Activated gamma-delta T cell (primary cell): ENCODE results near the gene SH3RF3.

Source experiments
- DNase-seq: peaks from one replicate; lab custom pipeline; 2025; lab: John Stamatoyannopoulos, UW

Gene SH3RF3

GRCh38 chr2:109139002-109139401 is 10.0 kb downstream of the SH3RF3 start:
- no peak for DNase-seq

- DNase-seq, result no peak
Observed at GRCh38 chr2:109139865-109140396, 10.9 kb downstream of the SH3RF3 start.

DNA sequence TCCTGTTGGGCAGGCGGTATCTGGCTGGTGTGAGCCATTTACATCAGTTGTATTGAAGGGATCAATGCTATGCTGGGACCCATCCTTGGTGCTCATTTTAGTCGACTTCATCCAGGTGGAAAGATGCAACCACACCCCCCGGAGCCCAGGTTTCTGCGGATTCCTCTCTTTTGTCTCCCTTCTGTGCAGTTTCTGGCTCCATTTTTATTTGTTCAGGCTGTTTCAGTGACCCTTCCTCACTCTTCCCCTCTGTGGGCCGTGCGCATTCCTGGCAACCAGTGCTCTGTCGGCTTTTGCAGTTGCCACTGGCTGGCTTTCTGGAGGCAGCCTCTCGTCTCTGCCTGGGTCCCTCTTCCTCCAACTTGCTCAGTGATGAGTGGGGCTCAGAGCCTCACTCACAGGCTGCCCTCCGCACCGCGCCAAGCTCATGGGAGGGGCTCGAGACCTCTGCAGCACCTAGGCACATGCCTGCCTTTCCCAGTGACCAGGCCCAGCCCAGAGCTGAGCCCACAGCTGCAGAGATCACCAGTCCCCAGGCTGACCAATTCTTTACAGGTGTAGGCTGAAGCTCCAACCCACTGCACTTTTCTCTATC is 12.1 kb downstream of the SH3RF3 start:
- no peak for DNase-seq

DNA sequence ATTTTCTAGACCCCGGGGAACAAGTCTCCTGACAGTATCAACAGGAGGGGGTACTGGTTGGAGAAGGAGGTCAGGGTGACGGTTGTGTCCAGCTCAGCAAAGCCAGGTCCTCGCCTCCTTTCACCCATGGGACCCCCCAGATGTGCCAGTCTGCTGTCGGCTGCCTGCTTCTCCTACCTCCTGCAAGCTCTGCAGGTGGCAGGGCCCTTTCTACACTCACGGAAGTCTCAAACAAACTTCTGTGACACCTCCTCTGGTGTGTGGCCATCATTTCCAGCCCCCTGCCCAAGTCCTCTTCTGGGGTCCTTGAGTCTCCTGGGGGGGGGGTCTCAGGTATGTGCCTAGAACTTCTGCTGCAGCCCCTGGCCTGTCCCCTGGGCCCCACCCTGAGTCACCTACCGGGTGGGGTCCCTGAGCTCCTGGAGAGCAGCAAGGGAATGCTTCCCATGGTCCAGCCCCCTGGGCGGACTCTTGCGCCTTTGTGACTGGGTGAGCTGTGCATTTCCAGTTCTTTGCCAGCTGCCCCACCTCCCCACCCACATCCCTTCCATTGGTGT is 12.8 kb downstream of the SH3RF3 start:
- DNase-seq, result no peak

- DNase-seq, result no peak
Observed at GRCh38 chr2:109142416-109143210, 13.6 kb downstream of the SH3RF3 start.

GRCh38 chr2:109143214-109144187 is 14.5 kb downstream of the SH3RF3 start:
- no peak for DNase-seq

GRCh38 chr2:109144271-109144670 is 15.3 kb downstream of the SH3RF3 start:
- DNase-seq, result no peak

DNA sequence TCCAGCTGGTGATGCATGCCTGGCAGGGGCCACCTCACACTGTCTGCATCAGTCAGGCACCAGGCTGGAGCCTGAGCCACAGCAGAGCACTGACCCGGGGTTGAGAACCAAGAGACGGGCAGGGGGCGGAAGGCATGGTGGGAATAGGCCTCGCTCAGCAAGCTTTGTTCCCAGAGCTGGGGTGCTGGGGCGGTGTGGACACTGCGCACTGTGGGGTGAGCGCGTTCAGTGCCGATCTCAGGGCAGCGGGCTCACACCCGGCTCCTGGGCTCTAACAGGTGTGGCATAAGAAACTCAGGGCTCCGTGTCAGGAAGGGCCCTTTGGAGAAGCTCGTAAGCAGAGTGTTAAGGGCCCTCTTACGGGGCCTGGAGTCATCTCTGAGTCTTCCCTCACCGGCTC is 15.7 kb downstream of the SH3RF3 start:
- DNase-seq, result no peak

- no peak for DNase-seq
Observed at GRCh38 chr2:109145286-109145685, 16.3 kb downstream of the SH3RF3 start.

DNA sequence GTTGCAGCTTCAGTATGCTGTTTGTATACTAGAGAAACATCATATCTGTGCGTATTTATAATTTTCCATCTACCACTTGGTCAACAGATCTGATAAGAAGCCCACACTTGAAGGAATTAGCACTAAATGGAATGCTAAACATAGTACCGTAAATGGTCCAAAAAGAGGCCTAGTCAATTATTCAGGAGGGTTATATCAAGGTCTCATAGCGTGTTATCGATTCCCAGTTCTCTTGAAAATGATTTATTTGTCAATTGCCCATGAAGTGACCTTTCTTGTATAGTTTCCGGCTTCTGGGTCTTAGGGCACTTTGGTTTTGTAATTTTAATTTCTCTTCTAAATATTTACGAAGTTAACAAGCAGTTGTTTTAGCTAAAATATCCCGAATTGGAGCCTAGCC is 18.4 kb downstream of the SH3RF3 start:
- DNase-seq, result no peak

GRCh38 chr2:109148117-109148746 is 19.2 kb downstream of the SH3RF3 start:
- no peak for DNase-seq

- DNase-seq, result no peak
Observed at GRCh38 chr2:109148991-109149645, 20.1 kb downstream of the SH3RF3 start.

DNA sequence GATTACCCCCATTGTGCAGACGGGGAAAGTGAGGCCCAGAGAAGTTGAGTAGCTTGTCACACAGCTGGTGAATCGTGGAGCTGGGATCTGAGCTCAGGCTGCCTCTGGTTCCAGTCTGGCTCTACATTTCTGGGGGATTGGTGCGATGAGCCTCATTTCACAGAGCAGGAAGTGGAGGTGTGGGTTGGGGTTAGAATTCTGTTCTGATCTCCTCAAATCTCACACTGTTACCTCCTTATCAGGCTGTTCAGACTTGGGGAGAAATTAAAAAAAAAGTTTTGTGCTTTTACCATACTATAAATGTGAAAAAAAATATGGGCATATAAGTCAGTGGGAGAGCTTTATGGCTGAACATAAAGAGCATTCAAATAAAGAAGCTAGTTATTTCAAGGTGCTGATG is 21.6 kb downstream of the SH3RF3 start:
- DNase-seq, result no peak

DNA sequence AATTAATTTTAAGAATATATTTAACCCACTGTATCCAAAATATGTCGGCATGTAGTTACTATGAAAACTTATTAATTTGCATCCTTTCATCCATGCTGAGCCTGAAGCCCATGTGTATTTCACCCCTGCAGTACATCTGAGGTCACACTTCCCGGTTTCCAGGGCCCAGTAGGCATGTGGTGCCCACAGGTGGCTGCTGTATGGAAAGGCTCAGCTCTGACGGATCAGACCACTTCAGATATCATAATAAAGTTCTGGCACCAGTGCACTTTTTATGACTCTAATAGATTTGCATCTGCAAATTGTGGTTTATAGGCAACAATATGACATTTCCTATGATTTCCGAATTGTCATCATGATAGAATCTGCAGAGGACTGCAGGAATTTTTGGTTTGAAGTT is 22.5 kb downstream of the SH3RF3 start:
- DNase-seq, result no peak

DNA sequence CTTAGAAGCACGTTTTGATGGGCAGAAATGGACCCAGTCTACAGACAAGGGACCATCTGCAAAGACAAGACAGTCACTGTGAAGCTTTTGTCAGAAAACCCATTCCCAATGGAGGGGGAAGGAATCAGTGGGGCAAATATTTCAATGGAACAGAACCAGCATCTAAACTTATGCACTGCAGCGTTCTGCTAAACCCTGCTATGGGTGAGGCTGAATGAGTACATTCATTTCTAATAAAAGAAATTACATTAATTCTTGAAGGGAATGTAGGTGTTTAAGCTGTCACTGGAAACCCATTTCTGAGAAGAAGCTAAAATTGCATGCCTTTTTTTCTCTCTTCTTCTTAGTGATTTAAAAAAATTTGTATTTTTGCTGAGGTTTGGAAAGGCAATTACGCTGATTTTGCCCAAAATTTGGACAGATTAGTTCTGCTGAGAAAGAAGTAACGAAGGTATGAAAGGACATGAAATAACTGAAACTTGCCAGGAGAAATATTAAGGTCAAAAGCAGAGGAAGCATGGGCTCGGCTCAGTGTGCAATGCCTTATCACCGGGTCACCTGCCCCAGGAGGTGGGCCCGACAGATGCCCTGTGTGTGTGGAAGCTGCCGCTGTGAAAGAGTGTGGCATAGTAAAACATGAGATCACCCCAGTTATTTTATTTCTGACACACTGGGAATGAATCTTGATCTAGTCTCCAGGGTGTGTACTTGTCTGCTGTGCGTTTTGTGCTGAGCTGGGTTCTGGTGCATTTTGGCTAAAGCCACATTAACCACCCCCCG is 24.2 kb downstream of the SH3RF3 start:
- no peak for DNase-seq

DNA sequence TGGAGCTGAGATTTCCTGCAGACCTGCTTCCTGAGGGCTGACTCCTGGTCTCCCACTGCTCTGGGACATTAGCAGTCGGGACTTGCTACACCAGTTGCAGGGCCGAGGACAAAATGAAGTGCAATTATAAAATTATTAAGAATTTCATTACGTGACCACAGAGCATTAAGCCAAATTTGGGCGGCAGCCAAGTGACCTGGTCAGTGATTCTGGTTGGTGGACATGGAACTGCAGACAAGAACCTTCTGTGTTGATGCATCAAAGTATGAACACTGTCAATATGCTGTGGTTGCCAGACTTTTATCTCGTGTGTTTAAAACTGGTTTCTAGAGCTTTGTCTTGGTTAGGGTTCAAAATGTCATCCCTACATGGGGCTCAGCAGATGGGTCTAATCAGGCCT is 24.8 kb downstream of the SH3RF3 start:
- DNase-seq, result no peak

- no peak for DNase-seq
Observed at GRCh38 chr2:109154226-109154625, 25.2 kb downstream of the SH3RF3 start.

- DNase-seq, result no peak
Observed at GRCh38 chr2:109155553-109156451, 26.8 kb downstream of the SH3RF3 start.

- no peak for DNase-seq
Observed at GRCh38 chr2:109157563-109158105, 28.6 kb downstream of the SH3RF3 start.
